H1 (cell line): Measurements from ENCODE around the gene CISTR. TPM values are rescaled to one million over a fixed set of nuclear protein-coding genes. Genes with fewer than 3 reads are reported as not detected.

Experiments
- CTCF ChIA-PET: fragments of 300-600 bp; sonication (Branson Sonifier 250); formaldehyde crosslinking; loops from one replicate; lab custom pipeline; 2021; ENCODE audit not compliant: partially characterized antibody; lab: Charles Lee
- POLR2A ChIA-PET: fragments of 300-600 bp; sonication (Branson Sonifier 250); formaldehyde crosslinking; loops from one replicate; lab custom pipeline; 2021; ENCODE audit warnings: inconsistent platforms; ENCODE audit not compliant: partially characterized antibody; lab: Charles Lee
- DNase-seq, 2 experiments: peaks; one replicate each; pipeline versions ENCODE4 v3.0.0 to v3.0.0-alpha.2; 2010 to 2022; ENCODE audit warnings: low spot score in 2 of 2, low read depth in 1 of 2, mixed read lengths in 1 of 2
- FAIRE-seq: peaks from 2 replicates; lab custom pipeline; 2011; peaks lifted over from hg19 to GRCh38; lab: Jason Lieb, UNC
- H2AFZ ChIP-seq: 2 replicates; pipeline ENCODE4 v1.8.1; 2012; ENCODE audit warnings: low read length, inconsistent platforms
- H2AK5ac ChIP-seq: 2 replicates; pipeline ENCODE4 v1.6.1; 2013; ENCODE audit warnings: low read depth, low read length
- H2BK120ac ChIP-seq: replicated peaks from 2 replicates; pipeline ENCODE3; 2013; ENCODE audit warnings: low read depth, low read length, inconsistent platforms
- H2BK12ac ChIP-seq: 2 replicates; pipeline ENCODE4 v1.6.1; 2013; ENCODE audit warnings: low read depth, low read length
- H2BK15ac ChIP-seq: 2 replicates; pipeline ENCODE4 v1.6.1; 2013; ENCODE audit warnings: low read length
- H2BK20ac ChIP-seq: 2 replicates; pipeline ENCODE4 v1.6.1; 2013; ENCODE audit warnings: low read length
- H2BK5ac ChIP-seq: 2 replicates; pipeline ENCODE4 v1.6.1; 2013; ENCODE audit warnings: low read depth, low read length
- H3K14ac ChIP-seq: 2 replicates; pipeline ENCODE4 v1.6.1; 2013; ENCODE audit warnings: inconsistent platforms; ENCODE audit not compliant: insufficient read length
- H3K18ac ChIP-seq: 2 replicates; pipeline ENCODE4 v1.6.1; 2013; ENCODE audit warnings: low read length; ENCODE audit errors: extremely low read depth
- H3K23ac ChIP-seq: 2 replicates; pipeline ENCODE4 v1.6.1; 2013; ENCODE audit warnings: inconsistent platforms; ENCODE audit not compliant: insufficient read length
- H3K23me2 ChIP-seq: 2 replicates; pipeline ENCODE4 v1.6.1; 2013; ENCODE audit warnings: low read depth, low read length
- H3K27ac ChIP-seq: 2 replicates; pipeline ENCODE4 v1.6.1; 2011; ENCODE audit warnings: low read depth, low read length, inconsistent platforms
- H3K27me3 ChIP-seq, 4 experiments: replicated peaks in 1 of 4; 1 replicate in 1 of 4; 2 replicates in 3 of 4; pipeline versions ENCODE4 v1.6.1 to v1.8.1; 2011 to 2013; ENCODE audit warnings: low read length in 3 of 4, mild to moderate bottlenecking in 3 of 4, inconsistent platforms in 2 of 4, mixed read lengths in 2 of 4, moderate library complexity in 1 of 4; ENCODE audit not compliant: control insufficient read depth in 3 of 4, insufficient read depth in 3 of 4; ENCODE audit errors: extremely low read depth in 1 of 4
- H3K36me3 ChIP-seq, 4 experiments: 2 replicates each; pipeline versions ENCODE4 v1.6.1 to v1.8.1; 2011 to 2013; ENCODE audit warnings: mild to moderate bottlenecking in 4 of 4, low read length in 3 of 4, moderate library complexity in 2 of 4, control low read depth in 1 of 4, inconsistent platforms in 1 of 4; ENCODE audit not compliant: insufficient read depth in 4 of 4, control insufficient read depth in 2 of 4
- H3K4ac ChIP-seq: replicated peaks from 2 replicates; pipeline ENCODE3; 2013; ENCODE audit warnings: low read length, low read depth, mixed read lengths, inconsistent platforms; ENCODE audit not compliant: insufficient read length
- H3K4me1 ChIP-seq, 4 experiments: replicated peaks in 1 of 4; 1 replicate in 1 of 4; 2 replicates in 3 of 4; pipeline versions ENCODE4 v1.6.1 to v1.8.1; 2011 to 2013; ENCODE audit warnings: low read length in 3 of 4, inconsistent platforms in 2 of 4, mixed read lengths in 1 of 4; ENCODE audit not compliant: insufficient read depth in 4 of 4, control insufficient read depth in 3 of 4
- H3K4me2 ChIP-seq, 2 experiments: 2 replicates each; pipeline versions ENCODE4 v1.6.1 to v1.8.1; 2011 to 2013; ENCODE audit warnings: low read depth in 2 of 2, low read length in 2 of 2, control low read depth in 1 of 2, inconsistent platforms in 1 of 2, mild to moderate bottlenecking in 1 of 2; ENCODE audit not compliant: insufficient read depth in 1 of 2
- H3K4me3 ChIP-seq, 4 experiments: fragments of 200-600, 300-600 bp in 1 of 4; sonication (generic), shearing (Covaris generic), sonication (Bioruptor Twin) in 1 of 4; 2 replicates each; pipeline versions ENCODE4 v1.5.1 to v1.8.1; 2011 to 2016; ENCODE audit warnings: low read length in 4 of 4, low read depth in 3 of 4, control low read depth in 2 of 4, inconsistent platforms in 2 of 4, mild to moderate bottlenecking in 2 of 4, mixed read lengths in 1 of 4, moderate library complexity in 1 of 4; ENCODE audit not compliant: insufficient read depth in 2 of 4; ENCODE audit errors: extremely low read depth in 1 of 4
- H3K56ac ChIP-seq: replicated peaks from 2 replicates; pipeline ENCODE3; 2013; ENCODE audit warnings: low read depth, mild to moderate bottlenecking, mixed read lengths, low read length, inconsistent platforms; ENCODE audit not compliant: insufficient read length
- H3K79me1 ChIP-seq: 2 replicates; pipeline ENCODE4 v1.6.1; 2013; ENCODE audit warnings: low read depth, low read length, control low read depth
- H3K79me2 ChIP-seq, 2 experiments: 2 replicates each; pipeline versions ENCODE4 v1.6.1 to v1.8.1; 2012 to 2013; ENCODE audit warnings: low read length in 2 of 2, mild to moderate bottlenecking in 2 of 2, inconsistent platforms in 1 of 2; ENCODE audit not compliant: insufficient read depth in 2 of 2, control insufficient read depth in 1 of 2
- H3K9ac ChIP-seq, 4 experiments: replicated peaks in 1 of 4; 1 replicate in 1 of 4; 2 replicates in 3 of 4; pipeline versions ENCODE4 v1.6.1 to v1.8.1; 2011 to 2013; ENCODE audit warnings: low read depth in 3 of 4, low read length in 3 of 4, control low read depth in 2 of 4, mild to moderate bottlenecking in 2 of 4, moderate library complexity in 2 of 4, inconsistent platforms in 1 of 4; ENCODE audit errors: extremely low read depth in 1 of 4
- H3K9me3 ChIP-seq, 2 experiments: 2 replicates each; pipeline versions ENCODE4 v1.6.1 to v1.8.1; 2012 to 2013; ENCODE audit warnings: mild to moderate bottlenecking in 2 of 2, moderate library complexity in 2 of 2, control low read depth in 1 of 2, inconsistent platforms in 1 of 2, low read depth in 1 of 2, low read length in 1 of 2, mixed read lengths in 1 of 2; ENCODE audit not compliant: insufficient read depth in 2 of 2
- H4K20me1 ChIP-seq, 2 experiments: replicated peaks in 1 of 2; 2 replicates each; pipeline versions ENCODE3 to v1.8.1; 2011 to 2013; ENCODE audit warnings: inconsistent platforms in 2 of 2, low read length in 2 of 2, mild to moderate bottlenecking in 1 of 2; ENCODE audit not compliant: insufficient read depth in 2 of 2, control insufficient read depth in 1 of 2
- H4K5ac ChIP-seq: 2 replicates; pipeline ENCODE4 v1.6.1; 2013; ENCODE audit warnings: low read length, low read depth, mixed read lengths, inconsistent platforms; ENCODE audit not compliant: insufficient read length
- H4K8ac ChIP-seq: 2 replicates; pipeline ENCODE4 v1.8.0; 2013; ENCODE audit warnings: mild to moderate bottlenecking, moderate library complexity, low read length, inconsistent platforms; ENCODE audit not compliant: insufficient read depth; ENCODE audit errors: extremely low read depth
- H4K91ac ChIP-seq: replicated peaks from 2 replicates; pipeline ENCODE3; 2013; ENCODE audit warnings: low read length, mixed read lengths, inconsistent platforms; ENCODE audit not compliant: insufficient read length
- BACH1 ChIP-seq: IDR thresholded peaks from 2 replicates; pipeline ENCODE4 v1.6.1; 2012; ENCODE audit warnings: low read length, improper control_type of control experiment
- E2F6 ChIP-seq: IDR thresholded peaks from 2 replicates; pipeline ENCODE4 v1.6.1; 2012; ENCODE audit warnings: inconsistent platforms
- EZH2 ChIP-seq: fragments of 200-600 bp; sonication (generic); IDR thresholded peaks from 2 replicates; pipeline ENCODE4 v1.7.1; 2012; ENCODE audit warnings: low read depth, mild to moderate bottlenecking, moderate library complexity, low read length, inconsistent platforms; ENCODE audit not compliant: severe bottlenecking
- HDAC2 ChIP-seq, 2 experiments: fragments of 300-600 bp in 1 of 2; sonication (generic) in 1 of 2; IDR thresholded peaks; 2 replicates each; pipeline ENCODE4 v1.6.1; 2011 to 2012; ENCODE audit warnings: low read depth in 2 of 2, low read length in 2 of 2, mild to moderate bottlenecking in 2 of 2, moderate library complexity in 2 of 2, borderline replicate concordance in 1 of 2, inconsistent platforms in 1 of 2
- JUN ChIP-seq: IDR thresholded peaks from 2 replicates; pipeline ENCODE4 v1.6.1; 2011; ENCODE audit warnings: low read depth, mild to moderate bottlenecking, improper control_type of control experiment, low read length
- RFX5 ChIP-seq: IDR thresholded peaks from 2 replicates; pipeline ENCODE4 v1.6.1; 2011; ENCODE audit warnings: low read depth, low read length, improper control_type of control experiment, borderline replicate concordance
- ZNF274 ChIP-seq: IDR thresholded peaks from 2 replicates; pipeline ENCODE4 v1.7.0; 2012; ENCODE audit warnings: low read length, borderline replicate concordance; ENCODE audit errors: extremely low read depth
- WGBS, 2 experiments: shearing (Covaris generic) in 1 of 2; methylation state at CpG; one replicate each; pipeline versions ENCODE4 v1.1.6 to v1.1.7; 2013 to 2015; ENCODE audit warnings: low lambda C conversion rate in 2 of 2, mixed read lengths in 2 of 2, inconsistent platforms in 1 of 2, low coverage in 1 of 2, missing lambda C conversion rate in 1 of 2; ENCODE audit not compliant: insufficient replicate concordance in 2 of 2, insufficient coverage in 1 of 2, insufficient read length in 1 of 2; ENCODE audit errors: extremely low coverage in 1 of 2, missing lambda C conversion rate in 1 of 2; 5-methylcytosine and 5-hydroxymethylcytosine counted together
- polyA plus RNA-seq, 7 experiments: library from polyadenylated mRNA; depleted of rRNA in 3 of 7; stranded (reverse) in 5 of 7; unstranded in 2 of 7; fragments of >200 nt in 5 of 7; fragments of 200-250 nt in 2 of 7; gene quantifications; 1 replicate in 5 of 7; 2 replicates in 1 of 7; 4 replicates in 1 of 7; pipeline versions ENCODE4 v1.2.1 to v1.2.3, GENCODE V29; 2011 to 2013; ENCODE audit warnings: missing spikeins in 2 of 7, mixed read lengths in 2 of 7
- total RNA-seq: library from RNA; stranded (reverse); fragmentation: NEBNext Ultra II Directional; extraction: Animal tissue kit (Norgen Biotek cat#: 25700); gene quantifications from 2 replicates; pipeline ENCODE4 v1.2.1, GENCODE V29; 2021

The CISTR gene
- total and polyA plus RNA-seq, 2 of the 8 experiments (the other 6 are each of a cell fraction or from before 2014, with no cell fraction given) = not detected

GRCh38 chr12:53756300-53757100 is 4.7 kb upstream of the CISTR start:
- Histone ChIP-seq H3K79me1 (no peaks in the 10 kb centered on the region), H3K9me3 (no peaks in the 10 kb centered on the region), H4K5ac (no peak overlapping the region), H2BK5ac (peak overlapping the region; percentile 76; the same call in 1 of the 2 replicates), H3K27me3 (peaks cover 24 to 44% (median 39%) of the 10 kb centered on the region in 4 experiments), H4K8ac (no peak overlapping the region), H3K9ac (no peak overlapping the region), H2BK15ac (peak overlapping the region; percentile 12; the same call in 1 of the 2 replicates), H3K18ac (peak overlapping the region; percentile 84), H3K79me2 (no peaks in the 10 kb centered on the region), H3K4me3 (peak overlapping the region; percentile 19 to 52 (median 42); a peak in 6 of 8 replicates), H3K23me2 (peaks cover 10% of the 10 kb centered on the region; the same call in 1 of the 2 replicates), H3K4me1 (peaks cover 3 to 17% (median 7%) of the 10 kb centered on the region in 4 experiments), H2BK20ac (peak overlapping the region; percentile 73; the same call in 1 of the 2 replicates), H2AK5ac (no peak overlapping the region), H4K91ac (peak overlapping the region; percentile 71), H3K4me2 (peak overlapping the region; percentile 39 to 70), H3K56ac (no peak overlapping the region), H3K23ac (no peak overlapping the region), H2BK120ac (no peak overlapping the region), H2AFZ (no peak overlapping the region), H3K4ac (peak overlapping the region; percentile 58), H2BK12ac (peak overlapping the region; percentile 91), H3K27ac (no peak overlapping the region), H3K36me3 (no peaks in the 10 kb centered on the region), H3K14ac (no peak overlapping the region), H4K20me1 (no peaks in the 10 kb centered on the region)
- FAIRE-seq = no peak
- TF ChIP-seq HDAC2 (IDR thresholded peaks at IDR 0.05; ENCODE audit: borderline replicate concordance in 1 of 2, low read depth in 2 of 2, low read length in 2 of 2) (0 out of 4 replicates have a peak, but pooled peaks of 1 of the 2 experiments have one; percentile 25), RFX5 (no peak), ZNF274 (no peak), EZH2 (no peak), BACH1 (no peak), E2F6 (no peak), JUN (no peak)
- WGBS, 2 experiments = 80% methylated on average over 4 of the region's 5 CpGs; no CpG with 5 or more reads in 1 of the 2 experiments
- ChIA-PET POLR2A (interaction anchor here (0.7 to 1.7 kb wide), 5 partner anchors 10 to 186 kb away, joined by 3 to 6 read pairs (median 3); partner anchors contain the start of gene ATP5MC2), CTCF (interaction anchor here (0.5 to 7.5 kb wide), 66 partner anchors 10 to 1753 kb away, joined by 3 to 152 read pairs (median 4); partner anchors contain the start of genes CALCOCO1 and HOXC12)
- peak in 1 of 2 experiments; percentile 56 for DNase-seq
